ENCODE measurements around the gene TMEM242. TPM values are rescaled to one million over a fixed set of nuclear protein-coding genes. Genes with fewer than 3 reads are reported as not detected.

Gene TMEM242
- total and polyA plus RNA-seq, 2 of the 4 experiments (the other 2 are of a cell fraction): 2.3 to 4.6 TPM

GRCh38 chr6:157239671-157240058, 83.7 kb downstream of the TMEM242 start:
- H4K91ac ChIP-seq (ENCODE audit: insufficient read depth, low read depth, low read length): no peak overlapping the region
- no peaks in the 10 kb centered on the region for H3K9me1 ChIP-seq (ENCODE audit: insufficient read depth, low read length)
- no peak overlapping the region for H3K14ac ChIP-seq (replicated peaks; ENCODE audit: low read depth, low read length)
- H3K27ac ChIP-seq (ENCODE audit: insufficient read depth, low read length): no peak overlapping the region
- intact Hi-C loops (cut with micrococcal nuclease): no loop called here
- H2BK20ac ChIP-seq (ENCODE audit: low read depth, low read length): no peak overlapping the region
- DNase-seq (no peak), ATAC-seq (ENCODE audit: low read depth) (no peak)
- H2AK9ac ChIP-seq (replicated peaks; ENCODE audit: low read depth, low read length, poor library complexity): no peak overlapping the region
- ChIA-PET CTCF (no interaction called here), POLR2A (ENCODE audit: unreplicated experiment) (no interaction called here)
- no peak overlapping the region for H3K9ac ChIP-seq (ENCODE audit: low read depth, low read length)
- H2AFZ ChIP-seq (replicated peaks; ENCODE audit: low read length, poor library complexity): no peak overlapping the region
- H3K4me2 ChIP-seq (ENCODE audit: low read depth, low read length): no peak overlapping the region
- H3K4me3 ChIP-seq (ENCODE audit: insufficient read depth, low read depth, low read length): no peak overlapping the region
- H3K36me3 ChIP-seq (ENCODE audit: control insufficient read depth, insufficient read depth, low read length): no peaks in the 10 kb centered on the region
- in situ Hi-C loops (cut with MboI; ENCODE audit: low sequenced_read_pairs): no loop called here
- no peak overlapping the region; a peak in 1 of 4 replicates for H4K8ac ChIP-seq (ENCODE audit: low read depth in 2 of 2, low read length in 2 of 2)
- no peak overlapping the region for H3K4ac ChIP-seq (ENCODE audit: low read depth, low read length)
- H4K5ac ChIP-seq (ENCODE audit: low read depth, low read length): no peak overlapping the region
- H3K27me3 ChIP-seq (ENCODE audit: control insufficient read depth, insufficient read depth, low read length): peaks cover 36% of the 10 kb centered on the region
- H2BK5ac ChIP-seq (ENCODE audit: low read depth, low read length, poor library complexity, severe bottlenecking): no peak overlapping the region
- no peaks in the 10 kb centered on the region for H4K20me1 ChIP-seq (ENCODE audit: insufficient read depth, low read length)
- no peak overlapping the region for H2BK120ac ChIP-seq (ENCODE audit: low read depth, low read length)
- dilution Hi-C loops (cut with HindIII; ENCODE audit: low sequenced_read_pairs, unreplicated experiment): no loop called here
- no peak overlapping the region for H2BK15ac ChIP-seq (ENCODE audit: low read depth, low read length)
- no peak overlapping the region for H3K18ac ChIP-seq (ENCODE audit: low read depth, low read length)
- BruUV-seq (replicated peaks): no TSS peak
- peaks cover 4% of the 10 kb centered on the region for H3K4me1 ChIP-seq (ENCODE audit: control insufficient read depth, insufficient read depth, low read length)
- H3K23ac ChIP-seq (ENCODE audit: low read depth, low read length): no peak overlapping the region
- TF ChIP-seq MAZ (IDR thresholded peaks at IDR 0.05; ENCODE audit: borderline replicate concordance, low read depth, low read length) (no peak), NFE2L2 (IDR thresholded peaks at IDR 0.05; ENCODE audit: low read depth, low read length) (no peak), POLR2A (IDR thresholded peaks at IDR 0.05; ENCODE audit: low read depth, low read length) (no peak), USF2 (IDR thresholded peaks at IDR 0.05; ENCODE audit: low read depth, low read length) (no peak), BHLHE40 (IDR thresholded peaks at IDR 0.05; ENCODE audit: low read depth, low read length) (no peak), FOS (IDR thresholded peaks at IDR 0.05; ENCODE audit: low read depth, low read length) (no peak), CEBPB (IDR thresholded peaks at IDR 0.05; ENCODE audit: low read depth, low read length) (no peak), RCOR1 (IDR thresholded peaks at IDR 0.05; ENCODE audit: insufficient replicate concordance, low read length) (no peak), SMC3 (IDR thresholded peaks at IDR 0.05; ENCODE audit: low read depth, low read length) (no peak), MAFK (IDR thresholded peaks at IDR 0.05; ENCODE audit: low read depth, low read length) (no peak), MXI1 (IDR thresholded peaks at IDR 0.05; ENCODE audit: borderline replicate concordance, low read depth, low read length) (no peak), CHD1 (IDR thresholded peaks at IDR 0.05; ENCODE audit: low read depth, low read length) (no peak), RAD21 (IDR thresholded peaks at IDR 0.05; ENCODE audit: low read length) (no peak)
- WGBS, 2 experiments (ENCODE audit: extremely low coverage in 2 of 2, insufficient read length in 1 of 2): 85% methylated on average over 5 of the region's 12 CpGs; no CpG with 5 or more reads in 1 of the 2 experiments
- H3K56ac ChIP-seq (ENCODE audit: extremely low read depth, insufficient read depth, low read length): no peak overlapping the region
- H2AK5ac ChIP-seq (ENCODE audit: low read depth, low read length): no peak overlapping the region
- no peaks in the 10 kb centered on the region for H3K79me1 ChIP-seq (ENCODE audit: low read depth in 1 of 2, low read length in 2 of 2)
- peaks cover 8% of the 10 kb centered on the region for H3K9me3 ChIP-seq (ENCODE audit: control insufficient read depth, insufficient read depth, low read length)
